Breast epithelium (tissue), 4 donors: Measurements from ENCODE around the gene C6orf132. TPM values are rescaled to one million over a fixed set of nuclear protein-coding genes. Genes with fewer than 3 reads are reported as not detected.

ENCODE experiments used
- DNase-seq, 2 donors: peaks; one replicate each; pipeline ENCODE4 v3.0.0-alpha.2; 2019; ENCODE audit warnings: low spot score in 2 of 2
- H3K27ac ChIP-seq, 2 donors: fragments of 200-600 bp; sonication (generic) in 1 of 2; one replicate each; pipeline ENCODE4 v1.5.1; 2016 to 2019; ENCODE audit warnings: mild to moderate bottlenecking in 1 of 2
- H3K27me3 ChIP-seq, 2 donors: fragments of 200-600 bp; sonication (generic) in 1 of 2; one replicate each; pipeline versions ENCODE4 v1.5.1 to v1.6.0; 2017 to 2019; ENCODE audit warnings: control low read depth in 1 of 2, mild to moderate bottlenecking in 1 of 2
- H3K36me3 ChIP-seq: fragments of 200-600 bp; one replicate; pipeline ENCODE4 v1.5.1; 2019
- H3K4me1 ChIP-seq, 2 donors: fragments of 200-600 bp; sonication (generic); one replicate each; pipeline ENCODE4 v1.5.1; 2016 to 2019; ENCODE audit warnings: control low read depth in 1 of 2
- H3K4me3 ChIP-seq, 3 donors: fragments of 200-600 bp; sonication (generic); 1 replicate in 2 of 3; 2 replicates in 1 of 3; pipeline ENCODE4 v1.5.1; 2016 to 2019; ENCODE audit warnings: mild to moderate bottlenecking in 3 of 3, moderate library complexity in 2 of 3
- H3K9me3 ChIP-seq, 2 donors: fragments of 200-600 bp; sonication (generic) in 1 of 2; one replicate each; pipeline ENCODE4 v1.5.1; 2016 to 2019; ENCODE audit warnings: control low read depth in 1 of 2
- CTCF ChIP-seq, 3 donors: fragments of 450-650 bp; IDR thresholded peaks; one replicate each; pipeline ENCODE4 v1.5.1; 2016 to 2017; ENCODE audit warnings: antibody characterized with exemption in 3 of 3, mild to moderate bottlenecking in 3 of 3, moderate library complexity in 3 of 3
- POLR2A ChIP-seq: fragments of 450-650 bp; IDR thresholded peaks from one replicate; pipeline ENCODE4 v1.6.1; 2016; ENCODE audit warnings: antibody characterized with exemption, mild to moderate bottlenecking, moderate library complexity
- POLR2AphosphoS5 ChIP-seq, 3 donors: sonication (generic); formaldehyde crosslinking; IDR thresholded peaks; one replicate each; pipeline ENCODE4 v1.6.1; 2017; ENCODE audit warnings: antibody characterized with exemption in 3 of 3
- intact Hi-C: fragments of 100-400 bp; cut with DNase I; formaldehyde crosslinking; loops from one replicate; pipeline ENCODE4 v1.15.1; 2023; ENCODE audit warnings: low total_unique reads
- total RNA-seq, 3 donors: library from RNA; depleted of rRNA; stranded (reverse); fragments of >200 nt; gene quantifications; one replicate each; pipeline ENCODE4 v1.1.0, GENCODE V29; 2016

Gene C6orf132
- total RNA-seq, 3 donors from 2014 or later = 4.2 to 20.2 (median 10.2) TPM

GRCh38 chr6:42135722-42136121, 6.7 kb downstream of the C6orf132 start:
- peaks cover 0 to 19% of the 10 kb centered on the region in 2 donors for H3K4me1 ChIP-seq
- DNase-seq = no peak
- no peaks in the 10 kb centered on the region for H3K9me3 ChIP-seq

GRCh38 chr6:42135161-42135560, 7.3 kb downstream of the C6orf132 start:
- TF ChIP-seq CTCF (IDR thresholded peaks at IDR 0.05) = no peak
- TF ChIP-seq POLR2AphosphoS5 (IDR thresholded peaks at IDR 0.05) = no peak
- no peak for TF ChIP-seq POLR2A
- Histone ChIP-seq H3K4me3 (no peak overlapping the region), H3K4me1 (peaks cover 0 to 13% of the 10 kb centered on the region in 2 donors), H3K9me3 (no peaks in the 10 kb centered on the region), H3K36me3 (no peaks in the 10 kb centered on the region), H3K27me3 (no peaks in the 10 kb centered on the region), H3K27ac (no peak overlapping the region)
- intact Hi-C loops = no loop called here
- DNase-seq = no peak

More at GRCh38 chr6:42135722-42136121, 6.7 kb downstream of the C6orf132 start:
- intact Hi-C loops = no loop called here
- Histone ChIP-seq H3K4me3 (no peak overlapping the region), H3K27ac (peak overlapping the region in 1 of 2 donors; percentile 3), H3K36me3 (no peaks in the 10 kb centered on the region), H3K27me3 (no peaks in the 10 kb centered on the region)
- TF ChIP-seq POLR2A = no peak
- no peak for TF ChIP-seq POLR2AphosphoS5 (IDR thresholded peaks at IDR 0.05)
- TF ChIP-seq CTCF (IDR thresholded peaks at IDR 0.05) = no peak

- Histone ChIP-seq H3K4me3 (no peak overlapping the region), H3K27me3 (no peaks in the 10 kb centered on the region), H3K4me1 (peaks cover 0 to 6% of the 10 kb centered on the region in 2 donors), H3K27ac (no peak overlapping the region), H3K9me3 (no peaks in the 10 kb centered on the region), H3K36me3 (no peaks in the 10 kb centered on the region)
- DNase-seq = no peak
- no peak for TF ChIP-seq POLR2A
- TF ChIP-seq POLR2AphosphoS5 (IDR thresholded peaks at IDR 0.05) = no peak
- no peak for TF ChIP-seq CTCF (IDR thresholded peaks at IDR 0.05)
- intact Hi-C loops = no loop called here
Observed at GRCh38 chr6:42133926-42134325, 8.5 kb downstream of the C6orf132 start.

GRCh38 chr6:42131531-42131930, 10.9 kb downstream of the C6orf132 start:
- no peaks in the 10 kb centered on the region for H3K36me3 ChIP-seq
- TF ChIP-seq POLR2AphosphoS5 (IDR thresholded peaks at IDR 0.05) (no peak), POLR2A (no peak), CTCF (IDR thresholded peaks at IDR 0.05) (no peak)
- H3K4me3 ChIP-seq = no peak overlapping the region
- H3K4me1 ChIP-seq = peaks cover 0 to 2% of the 10 kb centered on the region in 2 donors
- no peak overlapping the region for H3K27ac ChIP-seq
- no peak for DNase-seq
- H3K9me3 ChIP-seq = no peaks in the 10 kb centered on the region
- intact Hi-C loops = no loop called here
- no peaks in the 10 kb centered on the region for H3K27me3 ChIP-seq

GRCh38 chr6:42129360-42129676, 13.1 kb downstream of the C6orf132 start:
- intact Hi-C loops = no loop called here
- no peaks in the 10 kb centered on the region for H3K36me3 ChIP-seq
- no peaks in the 10 kb centered on the region for H3K9me3 ChIP-seq
- no peak for DNase-seq
- no peak overlapping the region for H3K4me3 ChIP-seq
- no peaks in the 10 kb centered on the region for H3K4me1 ChIP-seq
- TF ChIP-seq POLR2A (no peak), CTCF (IDR thresholded peaks at IDR 0.05) (no peak), POLR2AphosphoS5 (IDR thresholded peaks at IDR 0.05) (no peak)
- H3K27ac ChIP-seq = no peak overlapping the region
- H3K27me3 ChIP-seq = no peaks in the 10 kb centered on the region
